Middle frontal gyrus (tissue), 1 donor: Measurements from ENCODE around the gene RGP1.
A peak's percentile ranks its signal among the peaks of the same experiment; 100 is the strongest.

Experiments used
- DNase-seq: peaks from one replicate; pipeline ENCODE4 v3.0.0-alpha.2; 2015; ENCODE audit warnings: low spot score; ENCODE audit errors: extremely low spot score

Gene RGP1

GRCh38 chr9:35719546-35719945, 29.5 kb upstream of the RGP1 start:
- no peak for DNase-seq

DNA sequence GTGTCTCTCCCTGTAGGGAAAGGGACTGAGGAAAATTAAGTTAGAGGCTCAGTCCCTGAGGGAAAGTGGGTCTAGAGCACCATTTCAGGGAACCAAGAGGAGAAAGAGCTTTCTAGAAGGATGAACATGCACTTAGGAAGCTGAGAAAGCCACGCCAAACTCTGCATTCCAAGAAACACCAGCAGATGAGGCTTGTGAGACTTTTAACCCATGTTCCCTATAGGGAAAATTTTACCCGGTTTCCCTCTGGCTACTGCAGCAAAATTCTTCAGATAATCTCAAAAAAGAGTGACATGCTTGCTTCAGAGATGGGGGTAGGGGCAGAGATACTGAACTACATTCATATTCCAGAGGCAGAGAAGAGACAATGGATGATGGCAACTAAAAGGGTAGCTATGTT, 25.7 kb upstream of the RGP1 start:
- DNase-seq = no peak

- DNase-seq = no peak
Observed at GRCh38 chr9:35723908-35724307, 25.2 kb upstream of the RGP1 start.

DNA sequence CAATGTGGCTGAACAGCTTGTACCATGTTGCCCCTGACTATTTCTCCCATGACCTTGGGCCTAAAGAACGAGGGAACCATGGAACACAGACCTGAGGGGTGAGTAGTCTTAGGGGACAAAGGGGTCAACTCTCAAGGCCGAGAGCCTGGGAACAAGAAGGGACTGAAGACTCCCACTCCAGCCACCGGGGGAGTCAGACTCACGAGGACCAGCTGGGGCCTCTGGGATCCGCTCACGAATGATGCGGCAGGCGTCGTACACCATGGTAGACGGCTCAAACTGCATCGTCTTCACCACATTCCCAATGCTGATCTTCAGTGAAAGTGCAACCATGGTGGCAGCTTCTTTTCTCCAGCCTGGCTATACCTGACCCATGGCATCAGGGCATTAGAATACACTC, 23.7 kb upstream of the RGP1 start:
- DNase-seq = no peak

DNA sequence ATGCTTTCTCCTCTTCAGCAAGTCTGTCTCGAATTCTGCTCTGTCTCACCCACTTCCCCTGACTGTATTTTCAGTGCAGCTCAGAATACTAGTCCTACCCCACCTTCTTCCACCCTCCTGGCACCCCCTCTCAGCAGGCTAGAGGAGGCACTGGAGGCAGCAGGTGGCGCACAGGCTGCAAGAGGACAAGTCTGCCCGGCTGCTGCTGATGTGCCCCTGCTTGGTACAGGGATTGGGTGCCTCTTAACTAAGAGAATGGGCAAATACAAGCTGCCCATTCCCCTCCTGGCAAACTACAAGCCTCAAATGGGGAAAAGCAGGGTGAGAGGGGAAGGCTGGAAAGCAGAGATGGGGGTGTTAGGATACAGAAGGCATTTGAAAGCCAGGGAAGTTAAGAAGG, 22.2 kb upstream of the RGP1 start:
- no peak for DNase-seq

DNA sequence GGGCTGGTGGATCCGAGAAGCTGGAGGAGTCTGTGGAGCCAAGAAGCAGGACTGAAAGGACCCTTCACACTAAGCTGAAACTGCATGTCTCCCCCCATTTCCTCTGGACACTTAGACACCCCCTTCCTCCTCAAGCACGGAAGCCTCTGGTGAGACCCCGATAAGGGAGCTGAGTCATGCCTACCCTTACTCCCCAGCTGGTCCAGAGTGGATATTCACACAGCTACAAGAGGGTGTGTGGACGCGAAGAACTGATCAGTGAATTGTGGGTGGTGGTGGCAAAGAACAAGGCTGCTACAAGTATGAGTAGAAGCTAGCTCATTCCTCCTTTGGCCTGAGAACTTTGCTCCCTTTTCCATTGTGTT, 21.4 kb upstream of the RGP1 start:
- no peak for DNase-seq

DNA sequence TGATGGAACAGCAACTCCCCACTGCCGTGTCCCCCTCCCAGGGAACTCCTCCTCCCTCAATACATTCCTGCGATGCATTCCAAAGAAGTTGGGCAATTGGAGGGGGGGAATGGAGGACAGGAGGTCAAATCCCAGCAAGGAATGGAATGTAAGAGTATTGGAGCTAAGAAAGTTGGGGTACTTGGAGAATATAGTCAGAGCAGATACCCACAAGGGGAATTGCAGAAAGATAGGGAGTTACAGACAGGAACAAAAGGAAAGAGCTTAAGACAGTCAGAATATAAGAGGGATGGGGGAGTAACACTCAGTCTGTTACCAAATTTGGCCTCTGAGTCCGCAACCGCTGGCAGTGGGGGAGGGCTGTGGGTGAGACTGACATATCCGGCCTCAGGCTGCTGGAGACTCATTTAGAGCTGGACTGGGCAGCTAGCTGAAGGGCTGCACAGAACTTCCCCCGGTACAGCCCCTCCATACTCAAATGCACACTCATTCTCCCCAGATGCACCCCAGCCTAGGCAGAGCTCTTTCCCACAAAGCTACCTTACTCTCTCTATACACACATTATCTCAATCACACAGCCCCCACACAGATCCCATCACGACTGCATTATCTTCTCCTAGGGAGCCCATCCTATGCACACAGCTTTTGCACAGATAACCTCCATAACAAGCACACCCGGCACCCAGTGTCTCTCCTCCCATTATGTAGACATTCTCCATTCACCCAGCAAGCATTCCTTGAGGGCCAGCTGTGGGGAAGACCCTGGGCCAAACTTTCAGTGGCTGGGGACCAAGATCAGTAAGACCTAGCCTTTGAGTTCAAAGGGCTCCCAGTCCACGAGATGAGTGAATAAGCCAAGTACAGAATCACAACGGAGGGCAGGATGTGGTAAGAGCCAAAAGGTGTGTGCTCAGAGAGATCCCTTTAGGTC, 20.8 kb upstream of the RGP1 start:
- DNase-seq = no peak

- DNase-seq = no peak
Observed at GRCh38 chr9:35729101-35729500, 20.0 kb upstream of the RGP1 start.

DNA sequence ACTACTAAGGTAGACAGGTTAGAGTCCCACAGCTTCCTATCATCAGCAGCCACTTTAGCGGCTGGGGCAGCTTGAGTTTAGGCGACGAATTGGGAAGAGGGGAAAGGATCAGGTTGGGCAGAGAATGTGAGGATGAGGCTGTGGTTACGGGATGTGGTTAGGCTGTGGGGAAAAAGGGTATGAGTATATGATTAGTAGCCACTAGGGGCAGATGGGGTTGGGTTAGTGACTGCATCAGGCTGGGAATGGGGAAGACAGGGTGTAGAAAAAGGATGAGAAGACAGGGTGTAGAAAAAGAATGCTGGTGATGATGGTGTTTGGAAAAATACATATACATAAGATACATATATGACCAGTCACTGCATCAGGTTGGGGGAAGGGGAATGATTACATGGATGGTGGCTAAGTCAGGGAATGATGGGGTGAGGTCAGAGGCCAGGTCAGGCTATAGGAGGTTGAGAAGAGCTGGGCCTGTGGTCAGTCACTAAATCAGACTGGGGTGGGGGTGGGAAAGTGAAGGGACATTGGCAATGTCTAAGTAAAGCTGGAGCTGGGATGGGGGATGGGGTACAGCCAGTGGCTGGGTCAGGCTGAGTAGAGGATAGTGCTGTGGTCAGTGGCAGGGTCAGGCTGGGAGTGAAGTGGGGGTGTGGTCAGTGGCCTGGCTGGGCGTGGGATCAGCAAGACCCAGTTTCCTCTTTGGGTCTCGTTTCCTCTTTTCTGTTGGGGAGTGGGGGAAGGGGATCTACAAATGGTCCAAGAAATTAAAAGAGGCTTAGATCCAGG, 19.2 kb upstream of the RGP1 start:
- no peak for DNase-seq

GRCh38 chr9:35730486-35730854, 18.6 kb upstream of the RGP1 start:
- DNase-seq = no peak

DNA sequence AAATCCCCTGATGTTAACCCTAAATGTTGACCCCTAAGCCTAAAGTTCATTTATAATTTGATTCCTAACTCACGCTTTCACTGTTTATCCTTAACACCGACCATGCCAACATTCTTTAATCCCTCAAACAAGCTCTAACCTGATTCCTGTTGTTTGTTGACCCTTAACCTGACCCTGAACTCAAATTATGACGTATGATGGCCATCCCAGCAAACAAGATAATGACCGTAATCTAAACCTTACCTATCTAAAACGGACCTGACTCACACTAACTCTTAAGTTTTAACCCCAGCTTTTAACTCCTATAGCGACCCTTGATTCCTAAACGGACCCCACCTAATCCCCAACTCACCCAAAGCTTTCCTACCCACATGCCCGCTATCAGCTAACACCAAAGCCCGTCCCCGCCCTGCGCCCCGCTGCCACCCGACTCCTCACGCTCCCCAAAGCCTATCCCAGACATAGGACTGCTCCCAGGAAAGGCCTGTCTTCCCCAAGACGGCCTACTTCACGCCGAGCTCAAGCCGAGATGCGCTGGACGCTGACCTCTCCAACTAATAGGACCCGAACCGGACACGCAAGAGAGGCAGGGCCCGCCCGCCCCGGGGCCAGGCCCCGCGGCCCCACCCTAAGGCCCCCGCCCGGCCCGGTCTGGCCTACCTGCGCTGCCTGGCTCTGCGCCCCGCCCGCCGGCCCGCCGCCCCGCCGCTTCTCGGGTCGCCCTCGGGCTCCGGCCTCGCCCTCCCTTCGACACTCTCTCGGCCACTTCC, 17.5 kb upstream of the RGP1 start:
- no peak for DNase-seq

GRCh38 chr9:35732185-35732799, 16.8 kb upstream of the RGP1 start, which contains the start of the genes CREB3 and TLN1:
TSS of gene CREB3 (plus strand) at chr9:35732666. CDS start at chr9:35732773, 107 bp downstream.
TSS of gene TLN1 (minus strand) at chr9:35732195. CDS start at chr9:35725694, 6,501 bp downstream.
- DNase-seq = peak; percentile 95

DNA sequence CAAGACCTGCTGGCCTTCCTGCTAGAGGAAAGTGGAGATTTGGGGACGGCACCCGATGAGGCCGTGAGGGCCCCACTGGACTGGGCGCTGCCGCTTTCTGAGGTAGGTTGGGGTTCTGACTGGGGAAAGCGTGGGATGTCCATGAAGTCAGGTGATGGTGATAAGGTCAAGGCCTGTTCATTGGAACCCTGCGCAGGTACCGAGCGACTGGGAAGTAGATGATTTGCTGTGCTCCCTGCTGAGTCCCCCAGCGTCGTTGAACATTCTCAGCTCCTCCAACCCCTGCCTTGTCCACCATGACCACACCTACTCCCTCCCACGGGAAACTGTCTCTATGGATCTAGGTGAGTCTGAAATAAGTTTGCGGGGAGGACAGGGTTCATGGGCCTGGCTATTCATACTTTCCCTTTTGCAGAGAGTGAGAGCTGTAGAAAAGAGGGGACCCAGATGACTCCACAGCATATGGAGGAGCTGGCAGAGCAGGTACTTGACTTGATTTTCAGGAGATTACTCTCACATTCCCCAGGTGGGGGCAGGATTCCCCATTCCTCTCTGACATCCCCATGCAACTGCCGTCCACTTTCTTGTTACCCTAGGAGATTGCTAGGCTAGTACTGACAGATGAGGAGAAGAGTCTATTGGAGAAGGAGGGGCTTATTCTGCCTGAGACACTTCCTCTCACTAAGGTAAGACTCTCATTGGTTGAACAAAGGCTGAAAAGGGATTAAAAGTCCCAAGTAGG, 16.1 kb upstream of the RGP1 start:
- DNase-seq = no peak

DNA sequence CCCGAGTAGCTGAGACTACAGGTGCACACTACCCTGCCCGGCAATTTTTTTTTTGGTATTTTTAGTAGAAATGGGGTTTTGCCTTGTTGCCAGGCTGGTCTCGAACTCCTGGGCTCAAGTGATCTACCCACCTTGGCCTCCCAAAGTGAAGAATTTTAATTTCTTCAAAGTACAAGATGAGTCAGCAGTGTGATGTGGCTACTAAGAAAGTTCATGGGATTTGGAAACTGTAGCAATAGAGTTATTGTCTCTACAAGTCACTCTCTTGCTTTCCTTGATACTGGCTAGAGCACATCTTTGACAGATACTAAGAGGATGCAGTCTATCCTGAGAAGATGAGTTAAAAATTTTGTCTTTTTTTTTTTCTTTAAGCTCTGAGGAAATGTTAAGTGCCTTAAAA, 15.0 kb upstream of the RGP1 start:
- DNase-seq = no peak

- DNase-seq = peak; percentile 34
Observed at GRCh38 chr9:35736201-35736633, 12.9 kb upstream of the RGP1 start.

DNA sequence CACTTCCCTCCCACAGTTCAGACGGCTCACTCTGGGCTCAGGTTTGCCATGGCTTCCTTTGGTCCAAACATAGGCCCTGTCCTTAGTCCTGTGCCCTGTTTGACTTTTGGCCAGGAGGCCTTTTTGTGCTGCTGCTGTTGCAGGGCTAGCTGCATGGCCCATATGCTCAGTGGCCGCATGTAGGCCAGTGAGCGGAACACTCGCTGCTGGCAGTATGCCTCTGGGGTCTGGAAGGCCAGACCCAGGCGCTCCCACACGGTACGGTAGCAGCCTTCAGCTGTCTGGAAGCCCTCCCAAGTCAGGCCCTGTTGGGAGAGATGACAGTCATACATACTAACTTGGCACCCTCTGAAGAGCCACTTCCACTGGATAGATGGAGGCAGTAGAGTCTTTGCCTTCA, 11.9 kb upstream of the RGP1 start:
- no peak for DNase-seq

DNA sequence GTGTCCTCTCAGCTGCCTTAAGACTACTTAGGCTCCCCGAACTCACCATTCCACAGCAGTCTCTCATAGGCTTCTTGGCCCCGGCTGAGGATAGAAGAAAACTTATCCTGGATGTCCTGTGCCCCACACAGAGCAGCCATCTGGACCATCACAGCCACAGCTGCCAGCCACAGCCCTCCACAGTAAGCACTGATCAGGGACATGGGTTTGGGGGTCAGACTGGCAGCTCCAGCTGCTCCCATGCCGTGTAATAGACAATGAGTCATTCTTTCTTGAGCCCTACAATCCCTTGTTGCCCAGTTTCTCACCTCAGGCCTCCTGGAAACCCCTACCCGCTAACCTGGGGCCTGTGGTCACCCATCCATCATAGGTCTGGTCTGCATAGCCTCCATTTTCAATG, 10.9 kb upstream of the RGP1 start:
- no peak for DNase-seq

- no peak for DNase-seq
Observed at GRCh38 chr9:35738924-35739323, 10.2 kb upstream of the RGP1 start.

GRCh38 chr9:35740243-35740642, 8.8 kb upstream of the RGP1 start:
- no peak for DNase-seq

GRCh38 chr9:35741740-35742139, 7.3 kb upstream of the RGP1 start:
- no peak for DNase-seq

- DNase-seq = no peak
Observed at GRCh38 chr9:35743452-35743851, 5.6 kb upstream of the RGP1 start.
